ENCODE measurements around the gene RAB22A.

- TF ChIP-seq CTCF (IDR thresholded peaks at IDR 0.05; ENCODE audit: insufficient read depth, low read length) (no peak), GABPA (IDR thresholded peaks at IDR 0.05; ENCODE audit: low read depth) (no peak)
- TF ChIP-seq, protein P1, sequence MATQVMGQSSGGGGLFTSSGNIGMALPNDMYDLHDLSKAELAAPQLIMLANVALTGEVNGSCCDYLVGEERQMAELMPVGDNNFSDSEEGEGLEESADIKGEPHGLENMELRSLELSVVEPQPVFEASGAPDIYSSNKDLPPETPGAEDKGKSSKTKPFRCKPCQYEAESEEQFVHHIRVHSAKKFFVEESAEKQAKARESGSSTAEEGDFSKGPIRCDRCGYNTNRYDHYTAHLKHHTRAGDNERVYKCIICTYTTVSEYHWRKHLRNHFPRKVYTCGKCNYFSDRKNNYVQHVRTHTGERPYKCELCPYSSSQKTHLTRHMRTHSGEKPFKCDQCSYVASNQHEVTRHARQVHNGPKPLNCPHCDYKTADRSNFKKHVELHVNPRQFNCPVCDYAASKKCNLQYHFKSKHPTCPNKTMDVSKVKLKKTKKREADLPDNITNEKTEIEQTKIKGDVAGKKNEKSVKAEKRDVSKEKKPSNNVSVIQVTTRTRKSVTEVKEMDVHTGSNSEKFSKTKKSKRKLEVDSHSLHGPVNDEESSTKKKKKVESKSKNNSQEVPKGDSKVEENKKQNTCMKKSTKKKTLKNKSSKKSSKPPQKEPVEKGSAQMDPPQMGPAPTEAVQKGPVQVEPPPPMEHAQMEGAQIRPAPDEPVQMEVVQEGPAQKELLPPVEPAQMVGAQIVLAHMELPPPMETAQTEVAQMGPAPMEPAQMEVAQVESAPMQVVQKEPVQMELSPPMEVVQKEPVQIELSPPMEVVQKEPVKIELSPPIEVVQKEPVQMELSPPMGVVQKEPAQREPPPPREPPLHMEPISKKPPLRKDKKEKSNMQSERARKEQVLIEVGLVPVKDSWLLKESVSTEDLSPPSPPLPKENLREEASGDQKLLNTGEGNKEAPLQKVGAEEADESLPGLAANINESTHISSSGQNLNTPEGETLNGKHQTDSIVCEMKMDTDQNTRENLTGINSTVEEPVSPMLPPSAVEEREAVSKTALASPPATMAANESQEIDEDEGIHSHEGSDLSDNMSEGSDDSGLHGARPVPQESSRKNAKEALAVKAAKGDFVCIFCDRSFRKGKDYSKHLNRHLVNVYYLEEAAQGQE (IDR thresholded peaks at IDR 0.05; ENCODE audit: insufficient replicate concordance, low read depth): no peak
Measured at GRCh38 chr20:58289143-58289542, 20.4 kb upstream of the RAB22A start.
